H1 (cell line): ENCODE measurements around the gene TRIM65. TPM values are rescaled to one million over a fixed set of nuclear protein-coding genes. Genes with fewer than 3 reads are reported as not detected.

Experiments
- POLR2A ChIP-seq, 2 experiments: IDR thresholded peaks; 1 replicate in 1 of 2; 2 replicates in 1 of 2; pipeline ENCODE4 v1.6.1; 2011; ENCODE audit warnings: low read depth in 2 of 2, low read length in 2 of 2, mild to moderate bottlenecking in 2 of 2; ENCODE audit errors: control extremely low read depth in 1 of 2
- RAD21 ChIP-seq, 2 experiments: IDR thresholded peaks in 1 of 2; conservative IDR thresholded peaks in 1 of 2; 2 replicates each; pipeline ENCODE4 v1.6.1; 2011; ENCODE audit warnings: low read depth in 2 of 2, low read length in 2 of 2, improper control_type of control experiment in 1 of 2, inconsistent platforms in 1 of 2, mild to moderate bottlenecking in 1 of 2, moderate library complexity in 1 of 2
- SP1 ChIP-seq: IDR thresholded peaks from 2 replicates; pipeline ENCODE4 v1.6.1; 2011; ENCODE audit warnings: low read depth, low read length
- polyA plus RNA-seq, 7 experiments: library from polyadenylated mRNA; depleted of rRNA in 3 of 7; stranded (reverse) in 5 of 7; unstranded in 2 of 7; fragments of >200 nt in 5 of 7; fragments of 200-250 nt in 2 of 7; gene quantifications; 1 replicate in 5 of 7; 2 replicates in 1 of 7; 4 replicates in 1 of 7; pipeline versions ENCODE4 v1.2.1 to v1.2.3, GENCODE V29; 2011 to 2013; ENCODE audit warnings: missing spikeins in 2 of 7, mixed read lengths in 2 of 7
- total RNA-seq: library from RNA; stranded (reverse); fragmentation: NEBNext Ultra II Directional; extraction: Animal tissue kit (Norgen Biotek cat#: 25700); gene quantifications from 2 replicates; pipeline ENCODE4 v1.2.1, GENCODE V29; 2021
- TF ChIP-seq, protein P1 (sequence below): fragments of 300-600 bp; sonication (generic); IDR thresholded peaks from 2 replicates; pipeline ENCODE4 v1.7.1; 2012; ENCODE audit warnings: low read length, moderate library complexity, mild to moderate bottlenecking, inconsistent platforms; ENCODE audit not compliant: insufficient replicate concordance

Gene TRIM65
- total and polyA plus RNA-seq, 2 of the 8 experiments (the other 6 are each of a cell fraction or from before 2014, with no cell fraction given) = 21.2 to 48.6 TPM

DNA sequence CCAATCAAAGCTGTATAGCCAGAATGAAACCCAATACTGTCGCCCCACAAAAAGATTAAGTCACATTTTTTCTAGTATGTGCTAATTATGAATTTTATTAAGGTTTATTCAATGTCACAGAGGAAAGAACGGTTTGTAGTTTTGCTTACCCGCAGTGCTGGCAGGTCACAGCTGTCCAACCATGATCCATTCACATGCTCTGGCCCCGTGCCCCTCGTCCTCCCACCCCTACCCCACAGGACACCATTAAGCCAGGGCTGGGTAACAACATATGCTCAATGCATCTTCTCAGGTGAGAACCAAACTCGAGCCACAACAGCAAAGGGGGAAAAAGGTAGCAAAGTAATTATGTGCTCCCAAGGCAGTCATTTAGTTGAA, 44.7 kb upstream of the TRIM65 start (continued):
- TF ChIP-seq, protein P1, sequence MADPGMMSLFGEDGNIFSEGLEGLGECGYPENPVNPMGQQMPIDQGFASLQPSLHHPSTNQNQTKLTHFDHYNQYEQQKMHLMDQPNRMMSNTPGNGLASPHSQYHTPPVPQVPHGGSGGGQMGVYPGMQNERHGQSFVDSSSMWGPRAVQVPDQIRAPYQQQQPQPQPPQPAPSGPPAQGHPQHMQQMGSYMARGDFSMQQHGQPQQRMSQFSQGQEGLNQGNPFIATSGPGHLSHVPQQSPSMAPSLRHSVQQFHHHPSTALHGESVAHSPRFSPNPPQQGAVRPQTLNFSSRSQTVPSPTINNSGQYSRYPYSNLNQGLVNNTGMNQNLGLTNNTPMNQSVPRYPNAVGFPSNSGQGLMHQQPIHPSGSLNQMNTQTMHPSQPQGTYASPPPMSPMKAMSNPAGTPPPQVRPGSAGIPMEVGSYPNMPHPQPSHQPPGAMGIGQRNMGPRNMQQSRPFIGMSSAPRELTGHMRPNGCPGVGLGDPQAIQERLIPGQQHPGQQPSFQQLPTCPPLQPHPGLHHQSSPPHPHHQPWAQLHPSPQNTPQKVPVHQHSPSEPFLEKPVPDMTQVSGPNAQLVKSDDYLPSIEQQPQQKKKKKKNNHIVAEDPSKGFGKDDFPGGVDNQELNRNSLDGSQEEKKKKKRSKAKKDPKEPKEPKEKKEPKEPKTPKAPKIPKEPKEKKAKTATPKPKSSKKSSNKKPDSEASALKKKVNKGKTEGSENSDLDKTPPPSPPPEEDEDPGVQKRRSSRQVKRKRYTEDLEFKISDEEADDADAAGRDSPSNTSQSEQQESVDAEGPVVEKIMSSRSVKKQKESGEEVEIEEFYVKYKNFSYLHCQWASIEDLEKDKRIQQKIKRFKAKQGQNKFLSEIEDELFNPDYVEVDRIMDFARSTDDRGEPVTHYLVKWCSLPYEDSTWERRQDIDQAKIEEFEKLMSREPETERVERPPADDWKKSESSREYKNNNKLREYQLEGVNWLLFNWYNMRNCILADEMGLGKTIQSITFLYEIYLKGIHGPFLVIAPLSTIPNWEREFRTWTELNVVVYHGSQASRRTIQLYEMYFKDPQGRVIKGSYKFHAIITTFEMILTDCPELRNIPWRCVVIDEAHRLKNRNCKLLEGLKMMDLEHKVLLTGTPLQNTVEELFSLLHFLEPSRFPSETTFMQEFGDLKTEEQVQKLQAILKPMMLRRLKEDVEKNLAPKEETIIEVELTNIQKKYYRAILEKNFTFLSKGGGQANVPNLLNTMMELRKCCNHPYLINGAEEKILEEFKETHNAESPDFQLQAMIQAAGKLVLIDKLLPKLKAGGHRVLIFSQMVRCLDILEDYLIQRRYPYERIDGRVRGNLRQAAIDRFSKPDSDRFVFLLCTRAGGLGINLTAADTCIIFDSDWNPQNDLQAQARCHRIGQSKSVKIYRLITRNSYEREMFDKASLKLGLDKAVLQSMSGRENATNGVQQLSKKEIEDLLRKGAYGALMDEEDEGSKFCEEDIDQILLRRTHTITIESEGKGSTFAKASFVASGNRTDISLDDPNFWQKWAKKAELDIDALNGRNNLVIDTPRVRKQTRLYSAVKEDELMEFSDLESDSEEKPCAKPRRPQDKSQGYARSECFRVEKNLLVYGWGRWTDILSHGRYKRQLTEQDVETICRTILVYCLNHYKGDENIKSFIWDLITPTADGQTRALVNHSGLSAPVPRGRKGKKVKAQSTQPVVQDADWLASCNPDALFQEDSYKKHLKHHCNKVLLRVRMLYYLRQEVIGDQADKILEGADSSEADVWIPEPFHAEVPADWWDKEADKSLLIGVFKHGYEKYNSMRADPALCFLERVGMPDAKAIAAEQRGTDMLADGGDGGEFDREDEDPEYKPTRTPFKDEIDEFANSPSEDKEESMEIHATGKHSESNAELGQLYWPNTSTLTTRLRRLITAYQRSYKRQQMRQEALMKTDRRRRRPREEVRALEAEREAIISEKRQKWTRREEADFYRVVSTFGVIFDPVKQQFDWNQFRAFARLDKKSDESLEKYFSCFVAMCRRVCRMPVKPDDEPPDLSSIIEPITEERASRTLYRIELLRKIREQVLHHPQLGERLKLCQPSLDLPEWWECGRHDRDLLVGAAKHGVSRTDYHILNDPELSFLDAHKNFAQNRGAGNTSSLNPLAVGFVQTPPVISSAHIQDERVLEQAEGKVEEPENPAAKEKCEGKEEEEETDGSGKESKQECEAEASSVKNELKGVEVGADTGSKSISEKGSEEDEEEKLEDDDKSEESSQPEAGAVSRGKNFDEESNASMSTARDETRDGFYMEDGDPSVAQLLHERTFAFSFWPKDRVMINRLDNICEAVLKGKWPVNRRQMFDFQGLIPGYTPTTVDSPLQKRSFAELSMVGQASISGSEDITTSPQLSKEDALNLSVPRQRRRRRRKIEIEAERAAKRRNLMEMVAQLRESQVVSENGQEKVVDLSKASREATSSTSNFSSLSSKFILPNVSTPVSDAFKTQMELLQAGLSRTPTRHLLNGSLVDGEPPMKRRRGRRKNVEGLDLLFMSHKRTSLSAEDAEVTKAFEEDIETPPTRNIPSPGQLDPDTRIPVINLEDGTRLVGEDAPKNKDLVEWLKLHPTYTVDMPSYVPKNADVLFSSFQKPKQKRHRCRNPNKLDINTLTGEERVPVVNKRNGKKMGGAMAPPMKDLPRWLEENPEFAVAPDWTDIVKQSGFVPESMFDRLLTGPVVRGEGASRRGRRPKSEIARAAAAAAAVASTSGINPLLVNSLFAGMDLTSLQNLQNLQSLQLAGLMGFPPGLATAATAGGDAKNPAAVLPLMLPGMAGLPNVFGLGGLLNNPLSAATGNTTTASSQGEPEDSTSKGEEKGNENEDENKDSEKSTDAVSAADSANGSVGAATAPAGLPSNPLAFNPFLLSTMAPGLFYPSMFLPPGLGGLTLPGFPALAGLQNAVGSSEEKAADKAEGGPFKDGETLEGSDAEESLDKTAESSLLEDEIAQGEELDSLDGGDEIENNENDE = no peak
- TF ChIP-seq SP1 = no peak
- TF ChIP-seq POLR2A (IDR thresholded peaks at IDR 0.05; ENCODE audit: control extremely low read depth in 1 of 2, low read depth in 2 of 2, low read length in 2 of 2) = no peak
- TF ChIP-seq RAD21 (IDR thresholded peaks at IDR 0.05 in 1 of 2, conservative IDR thresholded peaks at IDR 0.05 in 1 of 2; ENCODE audit: low read depth in 2 of 2, low read length in 2 of 2) = no peak
